GM18861 (cell line): ENCODE data around the gene CLDN9.

Experiments
- ATAC-seq: cut with Tn5 transposase; IDR thresholded peaks from one replicate; pipeline ENCODE4 v1.9.1; 2021; ENCODE audit not compliant: unreplicated experiment

The CLDN9 gene

GRCh38 chr16:3028716-3029319 lies 16.1 kb downstream of the CLDN9 start:
- no peak for ATAC-seq

GRCh38 chr16:3029491-3030221 lies 16.9 kb downstream of the CLDN9 start:
- no peak for ATAC-seq

GRCh38 chr16:3030222-3031212 lies 17.8 kb downstream of the CLDN9 start:
- no peak for ATAC-seq

- ATAC-seq: no peak
Measured at GRCh38 chr16:3032624-3033023, 19.9 kb downstream of the CLDN9 start.

GRCh38 chr16:3035289-3035971 lies 22.7 kb downstream of the CLDN9 start:
- ATAC-seq: no peak

- ATAC-seq: no peak
Measured at GRCh38 chr16:3035972-3036725, 23.4 kb downstream of the CLDN9 start.

GRCh38 chr16:3036726-3037315 lies 24.1 kb downstream of the CLDN9 start, which contains the start of gene BICDL2:
Gene BICDL2, minus strand, starts transcription at chr16:3036944. Its CDS starts 1,448 bp downstream, at chr16:3035496.
- ATAC-seq: no peak

GRCh38 chr16:3038256-3038655 lies 25.5 kb downstream of the CLDN9 start:
- ATAC-seq: no peak

- ATAC-seq: no peak
Measured at GRCh38 chr16:3038896-3039295, 26.2 kb downstream of the CLDN9 start.

- ATAC-seq: no peak
Measured at GRCh38 chr16:3042376-3042775, 29.7 kb downstream of the CLDN9 start.

- ATAC-seq: no peak
Measured at GRCh38 chr16:3044708-3045107, 32.0 kb downstream of the CLDN9 start.

- ATAC-seq: no peak
Measured at GRCh38 chr16:3045758-3046640, 33.3 kb downstream of the CLDN9 start, which contains the start of gene MMP25. Gene MMP25, plus strand, starts transcription at chr16:3046561. Its CDS starts 357 bp downstream, at chr16:3046918.

GRCh38 chr16:3046641-3047386 lies 34.1 kb downstream of the CLDN9 start:
- no peak for ATAC-seq

GRCh38 chr16:3047387-3047720 lies 34.6 kb downstream of the CLDN9 start:
- ATAC-seq: no peak

- no peak for ATAC-seq
Measured at GRCh38 chr16:3049921-3050481, 37.3 kb downstream of the CLDN9 start.

- no peak for ATAC-seq
Measured at GRCh38 chr16:3050487-3050886, 37.8 kb downstream of the CLDN9 start.

- ATAC-seq: no peak
Measured at GRCh38 chr16:3051009-3051408, 38.3 kb downstream of the CLDN9 start.

- ATAC-seq: no peak
Measured at GRCh38 chr16:3051494-3051893, 38.8 kb downstream of the CLDN9 start.
